Right lobe of liver (tissue), 6 donors: ENCODE data around the gene GLP2R. TPM values are rescaled to one million over a fixed set of nuclear protein-coding genes. Genes with fewer than 3 reads are reported as not detected.

ENCODE experiments used
- ATAC-seq, 4 donors: fragments of 200-7000 bp; cut with Tn5 transposase; one replicate each; pipeline ENCODE4 v1.9.1; 2020; ENCODE audit warnings: mild to moderate bottlenecking in 4 of 4, moderate library complexity in 4 of 4
- DNase-seq, 3 donors: peaks; one replicate each; pipeline ENCODE4 v3.0.0-alpha.2; 2020
- H3K27ac ChIP-seq, 3 donors: fragments of 200-600 bp; one replicate each; pipeline ENCODE4 v1.8.0; 2022
- H3K27me3 ChIP-seq, 2 donors: fragments of 200-600 bp; one replicate each; pipeline ENCODE4 v1.8.0; 2022
- H3K36me3 ChIP-seq, 4 donors: fragments of 200-600 bp; sonication (generic) in 1 of 4; one replicate each; pipeline versions ENCODE4 v1.5.1 to v1.8.0; 2017 to 2022; ENCODE audit warnings: control low read depth in 1 of 4
- H3K4me1 ChIP-seq, 4 donors: fragments of 200-600 bp; sonication (generic) in 1 of 4; one replicate each; pipeline versions ENCODE4 v1.5.1 to v1.8.0; 2017 to 2022; ENCODE audit warnings: control low read depth in 1 of 4
- H3K4me3 ChIP-seq, 3 donors: fragments of 200-600 bp; one replicate each; pipeline ENCODE4 v1.8.0; 2022
- H3K9me3 ChIP-seq, 4 donors: fragments of 200-600 bp; sonication (generic) in 1 of 4; one replicate each; pipeline versions ENCODE4 v1.5.1 to v1.8.0; 2017 to 2022; ENCODE audit warnings: control low read depth in 1 of 4
- CTCF ChIP-seq, 4 donors: fragments of 200-600 bp in 3 of 4; fragments of 450-650 bp in 1 of 4; IDR thresholded peaks; one replicate each; pipeline versions ENCODE4 v1.5.1 to v1.8.0; 2016 to 2022; ENCODE audit warnings: antibody characterized with exemption in 4 of 4, mild to moderate bottlenecking in 2 of 4
- POLR2A ChIP-seq: fragments of 450-650 bp; IDR thresholded peaks from one replicate; pipeline ENCODE4 v1.6.1; 2017; ENCODE audit warnings: antibody characterized with exemption, mild to moderate bottlenecking
- WGBS: methylation state at CpG from one replicate; pipeline ENCODE4 v1.1.6; 2018; ENCODE audit warnings: low coverage, low lambda C conversion rate; ENCODE audit not compliant: insufficient coverage; ENCODE audit errors: missing lambda C conversion rate; 5-methylcytosine and 5-hydroxymethylcytosine counted together
- intact Hi-C, 2 donors: fragments of 100-400 bp; cut with DNase I; formaldehyde crosslinking; loops; one replicate each; pipeline versions ENCODE4 v1.11.2 to v1.14.1; 2022
- total RNA-seq, 6 experiments: library from RNA; depleted of rRNA in 2 of 6; stranded (reverse); fragments of >200 nt in 2 of 6; fragmentation: NEBNext Ultra II Directional in 3 of 6; extraction: Animal tissue kit (Norgen Biotek cat#: 25700) in 3 of 6; gene quantifications; one replicate each; pipeline versions ENCODE4 v1.1.0 to v1.2.4, GENCODE V29; 2016 to 2023
- donor health status: DM: no; HTN: yes; CAD: no.
- donor health status: DM: no; HTN: no; CAD: no.
- donor health status: DM: no; HTN: no; CAD: no.
- donor health status: DM: no; HTN: yes; CAD: no.
- donor health status: DM: no; HTN: yes; CAD: no.

The GLP2R gene
- total RNA-seq, 6 experiments from 2014 or later = 0.12 to 2.4 (median 0.63) TPM

- intact Hi-C loops = no loop called here
- Histone ChIP-seq H3K4me1 (no peaks in the 10 kb centered on the region), H3K27me3 (no peaks in the 10 kb centered on the region), H3K36me3 (no peaks in the 10 kb centered on the region), H3K4me3 (no peak within 1 kb of the TSS), H3K9me3 (no peaks in the 10 kb centered on the region), H3K27ac (no peak within 1 kb of the TSS)
- TF ChIP-seq CTCF (IDR thresholded peaks at IDR 0.05) (no peak), POLR2A (no peak)
- DNase-seq (no peak), ATAC-seq (peak in 1 of 4 donors; percentile 27)
- 45% methylated on average over 4 of the region's 15 CpGs for WGBS
Observed at GRCh38 chr17:9821921-9822320, 3.8 kb upstream of the GLP2R start, which contains the start of gene GSG1L2. Gene GSG1L2 (minus strand): TSS chr17:9822079. CDS start chr17:9822071, 8 bp downstream.

GRCh38 chr17:9824094-9824493, 1.6 kb upstream of the GLP2R start:
- Histone ChIP-seq H3K4me3 (no peak overlapping the region), H3K4me1 (no peaks in the 10 kb centered on the region), H3K9me3 (no peaks in the 10 kb centered on the region), H3K27ac (no peak overlapping the region), H3K27me3 (no peaks in the 10 kb centered on the region), H3K36me3 (no peaks in the 10 kb centered on the region)
- no peak for TF ChIP-seq POLR2A
- TF ChIP-seq CTCF (IDR thresholded peaks at IDR 0.05) = no peak
- ATAC-seq (no peak), DNase-seq (no peak)
- intact Hi-C loops = no loop called here
- 17% methylated on average over 2 of the region's 4 CpGs for WGBS

- DNase-seq (no peak), ATAC-seq (no peak)
- intact Hi-C loops = no loop called here
- Histone ChIP-seq H3K27me3 (no peaks in the 10 kb centered on the region), H3K9me3 (no peaks in the 10 kb centered on the region), H3K27ac (no peak overlapping the region), H3K4me3 (no peak overlapping the region), H3K4me1 (no peaks in the 10 kb centered on the region), H3K36me3 (no peaks in the 10 kb centered on the region)
- TF ChIP-seq POLR2A = no peak
- TF ChIP-seq CTCF (IDR thresholded peaks at IDR 0.05) = no peak
- 14% methylated on average over 1 of the region's 8 CpGs for WGBS
Observed at GRCh38 chr17:9824797-9825338, 856 bp upstream of the GLP2R start.

GRCh38 chr17:9828296-9829295, 2.9 kb downstream of the GLP2R start:
- no peaks in the 10 kb centered on the region for H3K9me3 ChIP-seq
- ATAC-seq (no peak), DNase-seq (no peak)
- no peak overlapping the region for H3K4me3 ChIP-seq
- H3K27ac ChIP-seq = peak overlapping the region in 1 of 3 donors; percentile 24
- H3K27me3 ChIP-seq = no peaks in the 10 kb centered on the region
- 47% methylated on average over 10 of the region's 13 CpGs for WGBS
- TF ChIP-seq POLR2A (no peak), CTCF (IDR thresholded peaks at IDR 0.05) (no peak)
- H3K4me1 ChIP-seq = no peaks in the 10 kb centered on the region
- H3K36me3 ChIP-seq = no peaks in the 10 kb centered on the region
- intact Hi-C loops = no loop called here
